ENCODE measurements around the gene INAVA.
"Not testable (repeated sequence)": the region's sequence is repeated elsewhere in the genome, so short reads cannot be mapped to it uniquely, and the experiment has no call there.

The INAVA gene

DNA sequence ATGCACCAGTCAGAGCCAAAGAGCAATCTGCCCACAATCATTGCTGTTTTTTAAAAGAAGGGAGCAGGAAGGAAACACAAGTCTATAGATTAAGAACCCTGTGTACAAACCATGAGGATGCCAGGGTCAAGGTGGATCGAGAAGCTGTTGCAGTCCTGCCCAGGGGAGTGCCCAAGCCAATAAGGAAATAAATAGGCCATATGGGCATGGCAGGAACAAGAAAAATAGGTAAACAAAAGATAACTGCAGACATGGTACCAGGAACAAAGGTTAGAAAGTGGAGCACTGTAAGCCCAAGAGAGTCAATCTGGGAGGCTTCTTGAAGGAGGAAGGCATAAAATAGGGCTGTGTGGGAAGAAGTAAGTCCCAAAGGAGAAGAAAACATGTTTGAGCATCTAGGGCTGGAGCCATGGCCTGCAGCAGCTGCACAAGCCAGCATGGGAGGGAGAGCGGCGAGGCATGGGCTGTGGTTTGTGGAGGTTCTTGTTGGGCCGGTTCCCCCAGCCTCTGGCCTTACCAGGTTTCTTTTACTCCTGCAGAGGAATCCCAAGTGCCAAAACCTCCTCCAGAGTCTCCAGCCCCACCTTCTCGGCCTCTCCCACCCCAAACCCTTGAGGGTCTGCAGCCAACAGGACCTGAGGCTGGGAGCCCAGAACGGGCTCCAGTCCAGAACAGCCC is 13.6 kb downstream of the INAVA start:
- Histone ChIP-seq H4K20me1 (ENCODE audit: insufficient read depth, low read length) (no peaks in the 10 kb centered on the region), H3K4me3 (ENCODE audit: low read length) (no peak overlapping the region), H3K27ac (ENCODE audit: low read length) (no peak overlapping the region), H2AFZ (ENCODE audit: low read length) (no peak overlapping the region), H3K4me2 (ENCODE audit: low read depth, low read length) (no peak overlapping the region), H3F3A (ENCODE audit: insufficient read depth, low read length) (no peaks in the 10 kb centered on the region), H3K4me1 (ENCODE audit: low read length) (no peaks in the 10 kb centered on the region), H3K9ac (ENCODE audit: low read length) (no peak overlapping the region), H3K9me3 (replicated peaks; ENCODE audit: insufficient read depth, low read length) (no peaks in the 10 kb centered on the region), H3K36me3 (replicated peaks; ENCODE audit: insufficient read depth, low read length) (no peaks in the 10 kb centered on the region; the same call in 1 of the 2 replicates), H3K27me3 (replicated peaks; ENCODE audit: insufficient read depth, low read length) (no peaks in the 10 kb centered on the region), H3K79me2 (ENCODE audit: low read length) (no peaks in the 10 kb centered on the region), H3K9me2 (replicated peaks; ENCODE audit: insufficient read depth, low read length) (no peaks in the 10 kb centered on the region)
- TF ChIP-seq EZH2phosphoT487 (IDR thresholded peaks at IDR 0.05; ENCODE audit: low read length) (no peak), EZH2 (optimal IDR thresholded peaks at IDR 0.05; ENCODE audit: low read depth, low read length) (no peak)
- TF ChIP-seq, protein P1, sequence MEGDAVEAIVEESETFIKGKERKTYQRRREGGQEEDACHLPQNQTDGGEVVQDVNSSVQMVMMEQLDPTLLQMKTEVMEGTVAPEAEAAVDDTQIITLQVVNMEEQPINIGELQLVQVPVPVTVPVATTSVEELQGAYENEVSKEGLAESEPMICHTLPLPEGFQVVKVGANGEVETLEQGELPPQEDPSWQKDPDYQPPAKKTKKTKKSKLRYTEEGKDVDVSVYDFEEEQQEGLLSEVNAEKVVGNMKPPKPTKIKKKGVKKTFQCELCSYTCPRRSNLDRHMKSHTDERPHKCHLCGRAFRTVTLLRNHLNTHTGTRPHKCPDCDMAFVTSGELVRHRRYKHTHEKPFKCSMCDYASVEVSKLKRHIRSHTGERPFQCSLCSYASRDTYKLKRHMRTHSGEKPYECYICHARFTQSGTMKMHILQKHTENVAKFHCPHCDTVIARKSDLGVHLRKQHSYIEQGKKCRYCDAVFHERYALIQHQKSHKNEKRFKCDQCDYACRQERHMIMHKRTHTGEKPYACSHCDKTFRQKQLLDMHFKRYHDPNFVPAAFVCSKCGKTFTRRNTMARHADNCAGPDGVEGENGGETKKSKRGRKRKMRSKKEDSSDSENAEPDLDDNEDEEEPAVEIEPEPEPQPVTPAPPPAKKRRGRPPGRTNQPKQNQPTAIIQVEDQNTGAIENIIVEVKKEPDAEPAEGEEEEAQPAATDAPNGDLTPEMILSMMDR (IDR thresholded peaks at IDR 0.05; ENCODE audit: low read length) = no peak
- no peak for DNase-seq

DNA sequence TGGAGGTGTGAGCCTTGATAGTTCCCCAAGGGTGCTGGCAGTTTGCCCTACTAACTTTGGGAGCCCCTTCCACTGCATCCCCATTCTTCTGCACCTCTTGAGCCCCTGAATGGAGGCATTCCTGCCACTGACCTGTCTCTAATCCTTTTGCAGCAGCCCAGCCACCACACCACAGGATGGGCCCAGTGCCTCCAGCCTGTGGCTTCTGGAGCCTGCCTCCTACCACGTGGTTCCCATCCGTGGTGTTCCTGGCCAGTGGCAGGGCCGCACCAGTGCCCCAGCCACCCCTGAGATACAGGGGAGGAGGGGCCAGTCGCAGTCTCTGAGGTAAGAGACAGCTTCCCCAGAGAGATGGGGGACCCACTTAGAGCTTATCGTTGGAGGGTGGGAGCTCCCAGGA is 14.4 kb downstream of the INAVA start:
- Histone ChIP-seq H3K4me1 (ENCODE audit: low read length) (no peaks in the 10 kb centered on the region), H3K9me3 (replicated peaks; ENCODE audit: insufficient read depth, low read length) (no peaks in the 10 kb centered on the region), H3K4me3 (ENCODE audit: low read length) (no peak overlapping the region), H3K79me2 (ENCODE audit: low read length) (no peaks in the 10 kb centered on the region), H2AFZ (ENCODE audit: low read length) (no peak overlapping the region), H3K27me3 (replicated peaks; ENCODE audit: insufficient read depth, low read length) (no peaks in the 10 kb centered on the region), H3K27ac (ENCODE audit: low read length) (no peak overlapping the region), H3K4me2 (ENCODE audit: low read depth, low read length) (no peak overlapping the region), H3K9me2 (replicated peaks; ENCODE audit: insufficient read depth, low read length) (no peaks in the 10 kb centered on the region), H4K20me1 (ENCODE audit: insufficient read depth, low read length) (no peaks in the 10 kb centered on the region), H3K36me3 (replicated peaks; ENCODE audit: insufficient read depth, low read length) (no peaks in the 10 kb centered on the region; the same call in 1 of the 2 replicates), H3F3A (ENCODE audit: insufficient read depth, low read length) (no peaks in the 10 kb centered on the region), H3K9ac (ENCODE audit: low read length) (no peak overlapping the region)
- no peak for TF ChIP-seq EZH2 (optimal IDR thresholded peaks at IDR 0.05; ENCODE audit: low read depth, low read length)
- no peak for TF ChIP-seq EZH2phosphoT487 (IDR thresholded peaks at IDR 0.05; ENCODE audit: low read length)
- DNase-seq = no peak

DNA sequence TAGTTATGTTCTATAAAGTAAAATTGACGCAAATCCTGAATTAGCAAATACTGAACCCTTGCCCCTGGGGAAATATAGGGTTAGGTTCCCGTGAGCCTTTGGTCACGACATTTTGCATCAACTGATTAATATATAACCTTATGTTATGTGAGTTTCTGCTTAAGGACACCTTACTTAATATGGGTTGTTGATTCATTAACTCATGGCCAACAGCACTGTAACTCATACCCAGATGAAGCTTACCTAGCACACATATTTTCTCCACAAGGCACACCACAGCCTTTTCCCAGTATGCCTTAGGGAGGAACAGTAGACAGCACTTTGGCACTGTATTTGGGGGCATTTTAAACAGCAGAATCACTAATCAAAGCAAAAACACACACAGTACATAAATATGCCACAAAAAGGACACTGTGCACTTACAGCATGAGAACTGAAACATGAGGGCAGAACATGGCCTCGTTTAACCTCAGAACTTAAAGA is 15.1 kb downstream of the INAVA start:
- Histone ChIP-seq H3K27me3 (replicated peaks; ENCODE audit: insufficient read depth, low read length) (no peaks in the 10 kb centered on the region), H3K9me2 (replicated peaks; ENCODE audit: insufficient read depth, low read length) (no peaks in the 10 kb centered on the region), H3K79me2 (ENCODE audit: low read length) (no peaks in the 10 kb centered on the region), H4K20me1 (ENCODE audit: insufficient read depth, low read length) (no peaks in the 10 kb centered on the region), H3K4me3 (ENCODE audit: low read length) (no peak overlapping the region), H3K36me3 (replicated peaks; ENCODE audit: insufficient read depth, low read length) (no peaks in the 10 kb centered on the region; the same call in 1 of the 2 replicates), H3K9ac (ENCODE audit: low read length) (no peak overlapping the region), H2AFZ (ENCODE audit: low read length) (no peak overlapping the region), H3K9me3 (replicated peaks; ENCODE audit: insufficient read depth, low read length) (no peaks in the 10 kb centered on the region), H3K4me1 (ENCODE audit: low read length) (no peaks in the 10 kb centered on the region), H3K4me2 (ENCODE audit: low read depth, low read length) (no peak overlapping the region), H3K27ac (ENCODE audit: low read length) (no peak overlapping the region), H3F3A (ENCODE audit: insufficient read depth, low read length) (no peaks in the 10 kb centered on the region)
- TF ChIP-seq, protein P1 (IDR thresholded peaks at IDR 0.05; ENCODE audit: low read length) = no peak
- TF ChIP-seq EZH2phosphoT487 (IDR thresholded peaks at IDR 0.05; ENCODE audit: low read length) = no peak
- TF ChIP-seq EZH2 (optimal IDR thresholded peaks at IDR 0.05; ENCODE audit: low read depth, low read length) = no peak
- DNase-seq = no peak

- Histone ChIP-seq H3K4me2 (ENCODE audit: low read depth, low read length) (no peak overlapping the region), H4K20me1 (ENCODE audit: insufficient read depth, low read length) (no peaks in the 10 kb centered on the region), H3K79me2 (ENCODE audit: low read length) (no peaks in the 10 kb centered on the region), H2AFZ (ENCODE audit: low read length) (no peak overlapping the region), H3K9me3 (replicated peaks; ENCODE audit: insufficient read depth, low read length) (no peaks in the 10 kb centered on the region), H3K27me3 (replicated peaks; ENCODE audit: insufficient read depth, low read length) (no peaks in the 10 kb centered on the region), H3K27ac (ENCODE audit: low read length) (no peak overlapping the region), H3K36me3 (replicated peaks; ENCODE audit: insufficient read depth, low read length) (no peaks in the 10 kb centered on the region; the same call in 1 of the 2 replicates), H3K4me1 (ENCODE audit: low read length) (no peaks in the 10 kb centered on the region), H3K4me3 (ENCODE audit: low read length) (no peak overlapping the region), H3K9ac (ENCODE audit: low read length) (no peak overlapping the region), H3F3A (ENCODE audit: insufficient read depth, low read length) (no peaks in the 10 kb centered on the region), H3K9me2 (replicated peaks; ENCODE audit: insufficient read depth, low read length) (no peaks in the 10 kb centered on the region)
- no peak for DNase-seq
- TF ChIP-seq EZH2phosphoT487 (IDR thresholded peaks at IDR 0.05; ENCODE audit: low read length) = no peak
- TF ChIP-seq EZH2 (optimal IDR thresholded peaks at IDR 0.05; ENCODE audit: low read depth, low read length) = no peak
- TF ChIP-seq, protein P1 (IDR thresholded peaks at IDR 0.05; ENCODE audit: low read length) = no peak
Observed at GRCh38 chr1:200911361-200911760, 16.7 kb downstream of the INAVA start.

- H3K9ac ChIP-seq (ENCODE audit: low read length); H3K79me2 ChIP-seq (ENCODE audit: low read length); H3K36me3 ChIP-seq (replicated peaks; ENCODE audit: insufficient read depth, low read length); H3K4me2 ChIP-seq (ENCODE audit: low read depth, low read length); H3K27me3 ChIP-seq (replicated peaks; ENCODE audit: insufficient read depth, low read length); H3K27ac ChIP-seq (ENCODE audit: low read length); H3K4me1 ChIP-seq (ENCODE audit: low read length); H3K9me3 ChIP-seq (replicated peaks; ENCODE audit: insufficient read depth, low read length); H3K4me3 ChIP-seq (ENCODE audit: low read length); H2AFZ ChIP-seq (ENCODE audit: low read length); H3K9me2 ChIP-seq (replicated peaks; ENCODE audit: insufficient read depth, low read length); H3F3A ChIP-seq (ENCODE audit: insufficient read depth, low read length); DNase-seq; H4K20me1 ChIP-seq (ENCODE audit: insufficient read depth, low read length): not testable (repeated sequence)
Observed at GRCh38 chr1:200911936-200912335, 17.2 kb downstream of the INAVA start.

All from MM.1S (cell line).